ENCODE data around the gene USP9X.

DNA sequence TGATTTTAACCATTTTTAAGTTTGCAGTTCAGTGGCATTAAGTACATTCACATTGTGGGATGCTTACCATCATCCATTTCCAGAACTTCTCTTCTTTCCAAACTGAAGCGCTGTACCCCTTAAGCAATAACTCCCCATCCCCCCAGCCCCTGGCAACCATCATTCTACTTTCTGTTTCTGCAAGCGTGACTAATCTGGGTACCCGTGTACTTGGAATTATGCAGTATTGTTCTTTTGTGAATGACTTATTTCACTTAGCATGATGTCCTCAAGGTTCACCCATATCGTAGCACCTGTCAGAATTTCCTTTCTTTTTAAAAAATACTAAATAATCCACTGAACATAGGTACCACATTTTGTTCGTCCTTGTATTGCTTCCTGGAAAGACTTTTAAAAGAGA is 32.9 kb downstream of the USP9X start:
- TF ChIP-seq, protein P1, sequence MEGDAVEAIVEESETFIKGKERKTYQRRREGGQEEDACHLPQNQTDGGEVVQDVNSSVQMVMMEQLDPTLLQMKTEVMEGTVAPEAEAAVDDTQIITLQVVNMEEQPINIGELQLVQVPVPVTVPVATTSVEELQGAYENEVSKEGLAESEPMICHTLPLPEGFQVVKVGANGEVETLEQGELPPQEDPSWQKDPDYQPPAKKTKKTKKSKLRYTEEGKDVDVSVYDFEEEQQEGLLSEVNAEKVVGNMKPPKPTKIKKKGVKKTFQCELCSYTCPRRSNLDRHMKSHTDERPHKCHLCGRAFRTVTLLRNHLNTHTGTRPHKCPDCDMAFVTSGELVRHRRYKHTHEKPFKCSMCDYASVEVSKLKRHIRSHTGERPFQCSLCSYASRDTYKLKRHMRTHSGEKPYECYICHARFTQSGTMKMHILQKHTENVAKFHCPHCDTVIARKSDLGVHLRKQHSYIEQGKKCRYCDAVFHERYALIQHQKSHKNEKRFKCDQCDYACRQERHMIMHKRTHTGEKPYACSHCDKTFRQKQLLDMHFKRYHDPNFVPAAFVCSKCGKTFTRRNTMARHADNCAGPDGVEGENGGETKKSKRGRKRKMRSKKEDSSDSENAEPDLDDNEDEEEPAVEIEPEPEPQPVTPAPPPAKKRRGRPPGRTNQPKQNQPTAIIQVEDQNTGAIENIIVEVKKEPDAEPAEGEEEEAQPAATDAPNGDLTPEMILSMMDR (IDR thresholded peaks at IDR 0.05): no peak
- no peak for TF ChIP-seq POLR2A (IDR thresholded peaks at IDR 0.05)

All from lower leg skin (tissue), 3 donors.